Common myeloid progenitor, CD34-positive (primary cell): ENCODE results near the gene RPL13.

Experiments used
- CTCF ChIA-PET: fragments of 350-600 bp; sonication (Branson Sonifier 250); formaldehyde crosslinking; loops from one replicate; lab custom pipeline; 2021; ENCODE audit warnings: antibody characterized with exemption; lab: Charles Lee
- POLR2A ChIA-PET: fragments of 350-600 bp; sonication (Branson Sonifier 250); formaldehyde crosslinking; loops from one replicate; lab custom pipeline; 2021; ENCODE audit warnings: antibody characterized with exemption; lab: Charles Lee
- DNase-seq, 3 donors: peaks; one replicate each; pipeline versions ENCODE4 v3.0.0 to v3.0.0-alpha.2; 2013
- H3K27ac ChIP-seq, 2 experiments: 1 replicate in 1 of 2; 2 replicates in 1 of 2; pipeline ENCODE4 v1.7.0; 2013; ENCODE audit warnings: inconsistent platforms in 2 of 2, low read length in 2 of 2, mild to moderate bottlenecking in 2 of 2, low read depth in 1 of 2, moderate library complexity in 1 of 2; ENCODE audit not compliant: severe bottlenecking in 2 of 2, insufficient read depth in 1 of 2, poor library complexity in 1 of 2
- H3K27me3 ChIP-seq, 5 experiments: replicated peaks in 2 of 5; 1 replicate in 3 of 5; 2 replicates in 2 of 5; pipeline versions ENCODE4 v1.6.1 to v1.7.0; 2013; ENCODE audit warnings: low read length in 4 of 5, mild to moderate bottlenecking in 2 of 5, moderate library complexity in 2 of 5, inconsistent platforms in 1 of 5; ENCODE audit not compliant: insufficient read depth in 5 of 5, control insufficient read depth in 4 of 5
- H3K36me3 ChIP-seq, 4 experiments: 1 replicate in 2 of 4; 2 replicates in 2 of 4; pipeline versions ENCODE4 v1.6.1 to v1.7.0; 2013; ENCODE audit warnings: low read length in 3 of 4, control low read depth in 1 of 4, mild to moderate bottlenecking in 1 of 4; ENCODE audit not compliant: control insufficient read depth in 4 of 4, insufficient read depth in 4 of 4
- H3K4me1 ChIP-seq, 4 experiments: 1 replicate in 3 of 4; 2 replicates in 1 of 4; pipeline versions ENCODE4 v1.6.1 to v1.7.1; 2013; ENCODE audit warnings: low read length in 3 of 4, mild to moderate bottlenecking in 3 of 4, control low read depth in 1 of 4, inconsistent platforms in 1 of 4, moderate library complexity in 1 of 4; ENCODE audit not compliant: control insufficient read depth in 4 of 4, insufficient read depth in 4 of 4; ENCODE audit errors: control extremely low read depth in 1 of 4
- H3K4me3 ChIP-seq, 7 experiments: 1 replicate in 4 of 7; 2 replicates in 3 of 7; pipeline versions ENCODE4 v1.5.1 to v1.7.0; 2013; ENCODE audit warnings: mild to moderate bottlenecking in 7 of 7, low read length in 6 of 7, moderate library complexity in 6 of 7, inconsistent platforms in 2 of 7, low read depth in 2 of 7, control low read depth in 1 of 7; ENCODE audit not compliant: insufficient read depth in 4 of 7, control insufficient read depth in 1 of 7; ENCODE audit errors: extremely low read depth in 1 of 7
- H3K9me3 ChIP-seq, 5 experiments: 1 replicate in 4 of 5; 2 replicates in 1 of 5; pipeline versions ENCODE4 v1.6.1 to v1.7.1; 2013; ENCODE audit warnings: low read length in 4 of 5, mild to moderate bottlenecking in 2 of 5, inconsistent platforms in 1 of 5, low read depth in 1 of 5, moderate library complexity in 1 of 5; ENCODE audit not compliant: control insufficient read depth in 4 of 5, insufficient read depth in 2 of 5; ENCODE audit errors: control extremely low read depth in 1 of 5
- WGBS: methylation state at CpG from one replicate; pipeline ENCODE4 v1.1.5; 2013; ENCODE audit not compliant: insufficient coverage; 5-methylcytosine and 5-hydroxymethylcytosine counted together

Gene RPL13

GRCh38 chr16:89572485-89573205 lies 12.2 kb downstream of the RPL13 start:
- ChIA-PET CTCF (no interaction called here), POLR2A (no interaction called here)
- H3K4me3 ChIP-seq, result no peak overlapping the region
- peaks cover 0 to 6% (median 0%) of the 10 kb centered on the region in 5 experiments for H3K9me3 ChIP-seq
- peaks cover 0 to 39% (median 2%) of the 10 kb centered on the region in 5 experiments for H3K27me3 ChIP-seq
- H3K4me1 ChIP-seq, result peaks cover 0 to 39% (median 36%) of the 10 kb centered on the region in 4 experiments
- H3K36me3 ChIP-seq, result no peaks in the 10 kb centered on the region
- DNase-seq, result no peak
- WGBS, result 69% methylated on average over 19 of the region's 19 CpGs
- H3K27ac ChIP-seq, result no peak overlapping the region

DNA sequence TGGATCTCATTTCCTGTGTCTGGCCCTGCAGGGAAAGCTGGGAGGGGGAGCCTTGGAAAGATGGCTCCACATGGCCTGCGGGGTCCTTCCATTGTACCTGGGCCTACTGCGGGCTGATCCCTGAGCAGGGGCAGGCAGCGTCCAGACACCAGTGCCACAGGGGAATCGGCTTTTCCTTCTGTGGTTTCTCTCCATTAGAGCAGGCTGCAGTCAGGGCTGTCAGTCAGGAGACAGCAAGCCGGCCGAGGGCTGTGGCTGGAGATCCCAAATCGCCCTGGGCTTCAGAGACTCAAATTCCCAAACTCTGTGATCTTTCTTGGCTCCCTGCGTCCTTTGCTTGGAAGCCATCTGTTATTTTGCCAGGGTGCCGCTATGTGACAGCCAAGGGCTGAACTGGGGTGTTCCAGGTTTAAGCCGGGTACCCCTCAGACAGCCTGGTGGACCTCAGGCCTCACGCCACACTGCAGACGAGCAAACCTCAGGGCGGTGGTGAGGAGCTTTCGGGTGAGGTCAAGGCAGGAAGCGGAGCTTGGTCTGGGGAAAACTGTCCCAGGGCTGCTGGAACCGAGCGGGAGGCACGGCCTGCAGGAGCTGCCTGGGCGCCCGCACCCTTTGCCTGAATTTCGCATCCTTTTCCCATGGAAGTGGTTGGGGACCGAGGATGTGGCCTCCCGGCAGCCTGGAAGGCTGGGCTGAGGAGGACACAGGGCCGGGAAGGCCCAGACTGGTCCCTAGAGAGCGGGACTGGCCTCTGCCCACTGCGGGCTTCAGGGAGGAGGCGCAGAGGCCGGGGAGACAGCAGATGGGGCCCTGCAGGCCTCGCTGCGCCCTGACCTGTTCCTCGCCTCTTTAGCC lies 13.6 kb downstream of the RPL13 start:
- CTCF ChIA-PET, result no interaction called here
- peaks cover 0 to 6% (median 0%) of the 10 kb centered on the region in 5 experiments for H3K9me3 ChIP-seq
- no peak for DNase-seq
- no peaks in the 10 kb centered on the region for H3K36me3 ChIP-seq
- WGBS, result 87% methylated on average over 30 of the region's 31 CpGs
- H3K27me3 ChIP-seq, result peaks cover 0 to 39% (median 2%) of the 10 kb centered on the region in 5 experiments
- peaks cover 0 to 39% (median 36%) of the 10 kb centered on the region in 4 experiments for H3K4me1 ChIP-seq
- POLR2A ChIA-PET, result no interaction called here
- H3K27ac ChIP-seq, result no peak overlapping the region
- peak overlapping the region in 3 of 7 experiments; percentile 40 to 64 (median 57) for H3K4me3 ChIP-seq

GRCh38 chr16:89574681-89575246 lies 14.3 kb downstream of the RPL13 start:
- Histone ChIP-seq H3K27ac (no peak overlapping the region), H3K9me3 (peaks cover 0 to 9% (median 0%) of the 10 kb centered on the region in 5 experiments), H3K4me1 (peaks cover 0 to 39% (median 36%) of the 10 kb centered on the region in 4 experiments), H3K36me3 (no peaks in the 10 kb centered on the region), H3K4me3 (peak overlapping the region in 6 of 7 experiments; percentile 23 to 64 (median 38)), H3K27me3 (peaks cover 0 to 39% (median 2%) of the 10 kb centered on the region in 5 experiments)
- WGBS, result under 1% methylated on average over 41 of the region's 55 CpGs
- CTCF ChIA-PET, result no interaction called here
- POLR2A ChIA-PET, result no interaction called here
- peak; percentile 67 to 78 (median 75) for DNase-seq

DNA sequence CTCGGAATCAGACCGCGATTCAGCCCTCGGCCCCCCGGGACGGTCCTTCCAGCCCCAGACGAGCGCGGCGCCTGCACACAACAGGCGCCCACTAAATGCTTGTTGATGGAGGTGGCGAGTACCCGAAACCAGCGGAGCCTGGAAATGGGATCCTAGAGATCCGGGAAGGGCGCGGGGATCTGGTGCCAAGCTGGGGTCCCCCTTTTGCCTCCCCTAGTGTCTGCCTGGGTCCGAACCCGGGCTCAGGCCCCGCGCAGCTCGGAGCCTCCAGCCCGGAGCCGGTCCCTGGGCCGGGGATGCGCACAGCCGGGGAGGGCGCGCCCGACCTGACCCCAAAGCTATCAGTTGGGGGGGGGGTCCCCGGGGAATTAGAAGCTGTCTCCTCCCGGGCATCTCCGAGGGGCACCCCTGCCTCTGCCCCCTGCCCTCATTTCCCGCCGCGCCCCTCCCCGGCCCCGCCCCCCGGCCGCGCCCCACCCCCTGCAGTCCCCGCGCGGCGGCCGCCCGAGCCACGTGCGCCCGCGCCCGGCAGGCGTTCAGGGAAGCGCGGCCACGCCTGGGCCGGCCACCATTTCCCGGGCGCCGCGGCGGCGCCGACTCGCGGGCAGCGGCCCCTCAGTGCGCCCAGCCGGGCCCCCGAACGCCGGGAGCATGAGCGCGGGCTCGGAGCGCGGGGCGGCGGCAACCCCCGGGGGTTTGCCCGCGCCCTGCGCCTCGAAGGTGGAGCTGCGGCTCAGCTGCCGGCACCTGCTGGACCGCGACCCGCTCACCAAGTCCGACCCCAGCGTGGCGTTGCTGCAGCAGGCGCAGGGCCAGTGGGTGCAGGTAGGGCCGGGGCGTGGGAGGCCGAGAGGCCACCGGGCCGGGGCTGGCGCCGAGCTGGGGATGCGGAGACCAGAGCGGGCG lies 15.0 kb downstream of the RPL13 start, which contains the start of gene CPNE7:
CPNE7 (plus strand) TSS at position 512 of the 906 bp plus-strand sequence; CDS start at position 652, 140 bp downstream.
- Histone ChIP-seq H3K27ac (no peak within 1 kb of the TSS), H3K4me1 (peaks cover 0 to 39% (median 36%) of the 10 kb centered on the region in 4 experiments), H3K4me3 (peak within 1 kb of the TSS; percentile 1 to 64 (median 37)), H3K27me3 (peaks cover 0 to 39% (median 2%) of the 10 kb centered on the region in 5 experiments), H3K36me3 (no peaks in the 10 kb centered on the region), H3K9me3 (peaks cover 0 to 9% (median 0%) of the 10 kb centered on the region in 5 experiments)
- POLR2A ChIA-PET, result no interaction called here
- under 1% methylated on average over 79 of the region's 103 CpGs for WGBS
- DNase-seq, result peak in 2 of 3 donors; percentile 22 to 26
- CTCF ChIA-PET, result interaction anchor here (0.7 to 1.2 kb wide), 4 partner anchors 27 to 122 kb away, joined by 3 to 4 read pairs (median 3); no protein-coding TSS in a partner anchor

DNA sequence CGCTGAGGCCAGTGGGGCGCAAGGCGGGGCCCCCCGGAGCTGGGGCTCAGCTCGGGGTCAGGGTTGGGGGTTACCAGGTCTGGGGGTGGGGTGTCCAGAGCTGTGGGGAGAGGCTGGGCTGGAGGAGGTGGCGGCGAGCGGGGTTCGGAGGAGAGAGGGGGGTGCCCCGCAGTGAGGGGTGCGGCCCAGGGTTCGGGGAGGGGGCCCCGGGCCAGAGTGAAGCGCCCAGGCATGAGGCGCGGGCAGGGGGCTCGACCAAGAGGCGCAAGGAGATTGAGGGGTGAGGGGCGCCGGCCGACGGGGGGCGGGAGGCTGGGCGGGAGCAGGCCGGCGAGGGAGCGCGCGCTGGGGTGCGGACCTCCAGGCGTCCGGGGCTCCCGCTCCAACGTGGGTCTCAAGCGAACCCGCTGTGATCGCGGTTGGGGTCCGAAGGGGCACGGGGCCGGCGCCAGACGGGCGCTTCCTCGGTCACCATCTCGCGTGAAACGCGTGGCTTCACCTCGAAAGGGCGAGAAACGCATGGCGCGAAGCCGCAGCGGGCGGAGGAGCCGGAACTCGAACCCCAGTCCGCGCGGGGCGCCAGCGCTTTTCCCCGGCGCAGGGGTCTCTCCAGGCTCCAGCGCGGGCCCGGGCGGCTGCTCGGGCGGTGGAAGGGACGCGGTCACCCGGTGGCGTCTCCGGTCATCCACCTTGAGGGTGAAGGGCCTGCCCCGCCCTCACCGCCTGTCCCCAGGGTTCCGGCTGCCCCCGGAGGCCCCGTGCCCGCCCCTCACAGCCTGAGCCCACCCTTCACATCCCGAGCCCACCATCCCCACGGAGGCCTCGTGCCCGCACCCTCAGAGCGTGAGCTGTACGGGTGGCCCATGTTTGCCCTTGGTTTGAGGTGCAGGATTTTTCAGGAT lies 15.9 kb downstream of the RPL13 start:
- H3K36me3 ChIP-seq, result no peaks in the 10 kb centered on the region
- ChIA-PET CTCF (interaction anchor here (0.7 to 1.2 kb wide), 4 partner anchors 26 to 121 kb away, joined by 3 to 4 read pairs (median 3); no protein-coding TSS in a partner anchor), POLR2A (no interaction called here)
- H3K4me3 ChIP-seq, result peak overlapping the region in 2 of 7 experiments; percentile 33 to 57
- H3K27me3 ChIP-seq, result peaks cover 0 to 39% (median 2%) of the 10 kb centered on the region in 5 experiments
- H3K27ac ChIP-seq, result no peak overlapping the region
- peaks cover 0 to 9% (median 0%) of the 10 kb centered on the region in 5 experiments for H3K9me3 ChIP-seq
- 32% methylated on average over 68 of the region's 89 CpGs for WGBS
- H3K4me1 ChIP-seq, result peaks cover 0 to 36% (median 33%) of the 10 kb centered on the region in 4 experiments
- no peak for DNase-seq
